A549 treated with CpdA at 1 μM for 4 hours (cell line): ENCODE results near the gene MARCKS. TPM values are rescaled to one million over a fixed set of nuclear protein-coding genes. Genes with fewer than 3 reads are reported as not detected.

Experiments used
- total RNA-seq: library from RNA; stranded (reverse); fragments of 200-300 nt; extraction: Qiagen RNA extraction; gene quantifications from 5 replicates; pipeline ENCODE4 v1.2.3, GENCODE V29; 2022; ENCODE audit warnings: low read depth

The MARCKS gene, protein sequence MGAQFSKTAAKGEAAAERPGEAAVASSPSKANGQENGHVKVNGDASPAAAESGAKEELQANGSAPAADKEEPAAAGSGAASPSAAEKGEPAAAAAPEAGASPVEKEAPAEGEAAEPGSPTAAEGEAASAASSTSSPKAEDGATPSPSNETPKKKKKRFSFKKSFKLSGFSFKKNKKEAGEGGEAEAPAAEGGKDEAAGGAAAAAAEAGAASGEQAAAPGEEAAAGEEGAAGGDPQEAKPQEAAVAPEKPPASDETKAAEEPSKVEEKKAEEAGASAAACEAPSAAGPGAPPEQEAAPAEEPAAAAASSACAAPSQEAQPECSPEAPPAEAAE
- total RNA-seq = 15.6 to 26.2 TPM (median 20.5 TPM) in 5 replicates

DNA sequence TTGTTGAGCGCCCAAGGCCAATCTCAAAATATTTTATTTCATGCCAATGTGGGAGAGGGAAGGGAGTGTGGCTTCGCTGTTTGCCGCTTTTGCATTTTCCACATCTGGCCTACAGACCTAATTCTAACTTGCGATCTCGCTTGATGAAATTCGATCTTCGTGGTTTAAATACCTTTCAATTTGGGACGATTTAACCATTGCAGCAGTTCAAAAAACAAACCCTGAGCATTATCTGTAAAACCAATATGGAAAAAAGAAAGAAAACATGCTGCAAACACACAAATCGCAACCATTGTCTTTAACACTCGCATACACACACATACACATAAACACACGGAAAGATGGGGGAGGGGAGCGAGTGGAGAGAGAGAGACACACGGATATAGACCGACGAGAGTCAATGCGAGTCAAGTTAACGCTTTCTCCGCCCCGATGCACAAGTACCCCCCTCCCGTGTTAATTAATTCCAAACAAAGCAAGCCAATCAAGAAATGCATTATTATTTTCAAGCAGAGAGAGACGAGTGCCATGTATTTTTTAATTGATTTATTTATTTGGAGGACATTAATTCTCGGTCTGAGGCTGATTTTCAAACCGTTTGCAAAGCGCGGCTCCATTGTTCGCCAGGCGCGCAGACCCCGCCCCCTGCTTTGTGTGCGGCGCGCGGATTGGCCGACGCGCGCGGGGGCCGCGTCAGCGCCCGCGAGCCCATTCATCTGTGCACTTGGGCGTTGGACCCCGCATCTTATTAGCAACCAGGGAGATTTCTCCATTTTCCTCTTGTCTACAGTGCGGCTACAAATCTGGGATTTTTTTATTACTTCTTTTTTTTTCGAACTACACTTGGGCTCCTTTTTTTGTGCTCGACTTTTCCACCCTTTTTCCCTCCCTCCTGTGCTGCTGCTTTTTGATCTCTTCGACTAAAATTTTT lies at the start of gene MARCKS:
MARCKS (plus strand) TSS at position 721 of the 931 bp plus-strand sequence. CDS start 401 bp downstream, outside the sequence.

Other genes with a start within 250 kb of the MARCKS start
- 78.6 to 101 TPM (median 86.8 TPM) in 5 replicates for gene HDAC2, start 113.8 kb downstream of the MARCKS start, total RNA-seq